HCT116 (cell line): ENCODE data around the gene EMILIN1.

ENCODE experiments used
- CBX3 ChIP-seq: IDR thresholded peaks from 2 replicates; pipeline ENCODE4 v1.6.1; 2012; ENCODE audit warnings: low read depth
- CEBPB ChIP-seq: IDR thresholded peaks from 2 replicates; pipeline ENCODE4 v1.6.1; 2012; ENCODE audit warnings: low read depth
- EZH2 ChIP-seq: fragments of 200-600 bp; sonication (generic); IDR thresholded peaks from 2 replicates; pipeline ENCODE4 v1.6.1; 2017; ENCODE audit warnings: antibody characterized with exemption, mixed run types
- EZH2phosphoT487 ChIP-seq: fragments of 200-600 bp; IDR thresholded peaks from 2 replicates; pipeline ENCODE4 v1.6.1; 2018; ENCODE audit warnings: antibody characterized with exemption, borderline replicate concordance
- JUND ChIP-seq: IDR thresholded peaks from 2 replicates; pipeline ENCODE4 v1.6.1; 2012
- POLR2A ChIP-seq: IDR thresholded peaks from 2 replicates; pipeline ENCODE4 v1.7.0; 2011; ENCODE audit warnings: borderline replicate concordance; ENCODE audit not compliant: insufficient read depth, insufficient read length; ENCODE audit errors: extremely low read depth
- POLR2AphosphoS5 ChIP-seq: IDR thresholded peaks from 2 replicates; pipeline ENCODE4 v1.6.1; 2011; ENCODE audit warnings: mild to moderate bottlenecking, low read depth, low read length, moderate library complexity
- RAD21 ChIP-seq: IDR thresholded peaks from 2 replicates; pipeline ENCODE4 v1.6.1; 2012; ENCODE audit warnings: low read depth, mild to moderate bottlenecking
- SIN3A ChIP-seq: IDR thresholded peaks from 2 replicates; pipeline ENCODE4 v1.6.1; 2012; ENCODE audit warnings: low read depth
- TCF7L2 ChIP-seq: IDR thresholded peaks from 2 replicates; pipeline ENCODE4 v1.7.0; 2011; ENCODE audit warnings: borderline replicate concordance, inconsistent platforms; ENCODE audit not compliant: insufficient read depth, insufficient read length; ENCODE audit errors: extremely low read depth
- ZNF274 ChIP-seq: fragments of 200-500 bp; sonication (Bioruptor generic); IDR thresholded peaks from 2 replicates; pipeline ENCODE4 v1.6.1; 2014; ENCODE audit warnings: mild to moderate bottlenecking, low read depth, low read length, inconsistent platforms
- TF ChIP-seq, protein P1 (sequence below), 3 experiments: fragments of 200-600 bp in 1 of 3; sonication (generic) in 1 of 3; IDR thresholded peaks in 2 of 3; conservative IDR thresholded peaks in 1 of 3; 2 replicates each; pipeline ENCODE4 v1.5.1; 2012 to 2017; ENCODE audit warnings: low read depth in 2 of 3, low read length in 2 of 3, antibody characterized with exemption in 1 of 3, borderline replicate concordance in 1 of 3, control low read depth in 1 of 3, mild to moderate bottlenecking in 1 of 3, mixed read lengths in 1 of 3, mixed run types in 1 of 3, moderate library complexity in 1 of 3; ENCODE audit not compliant: insufficient read depth in 1 of 3
- TF ChIP-seq, protein P2 (sequence below): IDR thresholded peaks from 2 replicates; pipeline ENCODE4 v1.6.1; 2012
- TF ChIP-seq, protein P3 (sequence below): IDR thresholded peaks from 2 replicates; pipeline ENCODE4 v1.6.1; 2012

DNA sequence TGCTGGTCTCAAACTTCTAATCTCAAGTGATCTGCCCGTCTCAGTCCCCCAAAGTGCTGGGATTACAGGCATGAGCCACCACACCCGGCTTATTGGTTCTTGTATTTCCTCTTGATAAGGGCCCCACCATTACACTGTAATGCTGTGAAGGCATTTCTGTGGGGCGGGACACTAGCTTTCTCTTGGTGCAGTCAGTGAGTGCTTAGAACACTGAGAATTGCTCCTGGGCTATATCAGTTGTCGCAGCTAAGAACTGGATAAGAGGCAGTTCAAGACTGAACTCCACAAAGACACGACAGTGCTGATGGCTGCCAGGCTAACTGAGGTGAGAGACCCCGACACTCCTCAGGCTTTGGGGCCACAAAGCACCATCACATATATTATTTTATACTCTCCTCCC lies 10.2 kb downstream of the EMILIN1 start:
- TF ChIP-seq, protein P1, sequence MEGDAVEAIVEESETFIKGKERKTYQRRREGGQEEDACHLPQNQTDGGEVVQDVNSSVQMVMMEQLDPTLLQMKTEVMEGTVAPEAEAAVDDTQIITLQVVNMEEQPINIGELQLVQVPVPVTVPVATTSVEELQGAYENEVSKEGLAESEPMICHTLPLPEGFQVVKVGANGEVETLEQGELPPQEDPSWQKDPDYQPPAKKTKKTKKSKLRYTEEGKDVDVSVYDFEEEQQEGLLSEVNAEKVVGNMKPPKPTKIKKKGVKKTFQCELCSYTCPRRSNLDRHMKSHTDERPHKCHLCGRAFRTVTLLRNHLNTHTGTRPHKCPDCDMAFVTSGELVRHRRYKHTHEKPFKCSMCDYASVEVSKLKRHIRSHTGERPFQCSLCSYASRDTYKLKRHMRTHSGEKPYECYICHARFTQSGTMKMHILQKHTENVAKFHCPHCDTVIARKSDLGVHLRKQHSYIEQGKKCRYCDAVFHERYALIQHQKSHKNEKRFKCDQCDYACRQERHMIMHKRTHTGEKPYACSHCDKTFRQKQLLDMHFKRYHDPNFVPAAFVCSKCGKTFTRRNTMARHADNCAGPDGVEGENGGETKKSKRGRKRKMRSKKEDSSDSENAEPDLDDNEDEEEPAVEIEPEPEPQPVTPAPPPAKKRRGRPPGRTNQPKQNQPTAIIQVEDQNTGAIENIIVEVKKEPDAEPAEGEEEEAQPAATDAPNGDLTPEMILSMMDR (IDR thresholded peaks at IDR 0.05 in 2 of 3, conservative IDR thresholded peaks at IDR 0.05 in 1 of 3; ENCODE audit: borderline replicate concordance in 1 of 3, insufficient read depth in 1 of 3, low read depth in 2 of 3, low read length in 2 of 3): no peak
- TF ChIP-seq EZH2: no peak
- TF ChIP-seq, protein P2, sequence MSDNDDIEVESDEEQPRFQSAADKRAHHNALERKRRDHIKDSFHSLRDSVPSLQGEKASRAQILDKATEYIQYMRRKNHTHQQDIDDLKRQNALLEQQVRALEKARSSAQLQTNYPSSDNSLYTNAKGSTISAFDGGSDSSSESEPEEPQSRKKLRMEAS: no peak
- no peak for TF ChIP-seq POLR2AphosphoS5
- TF ChIP-seq CBX3: no peak
- no peak for TF ChIP-seq POLR2A
- TF ChIP-seq JUND: no peak
- no peak for TF ChIP-seq RAD21
- no peak for TF ChIP-seq EZH2phosphoT487
- TF ChIP-seq CEBPB: no peak
- no peak for TF ChIP-seq SIN3A
- TF ChIP-seq ZNF274: no peak
- TF ChIP-seq TCF7L2: no peak
- TF ChIP-seq, protein P3, sequence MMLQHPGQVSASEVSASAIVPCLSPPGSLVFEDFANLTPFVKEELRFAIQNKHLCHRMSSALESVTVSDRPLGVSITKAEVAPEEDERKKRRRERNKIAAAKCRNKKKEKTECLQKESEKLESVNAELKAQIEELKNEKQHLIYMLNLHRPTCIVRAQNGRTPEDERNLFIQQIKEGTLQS: no peak
